Endothelial cell of umbilical vein (primary cell): Measurements from ENCODE around the gene C19orf33.

Source experiments
- EZH2 ChIP-seq: IDR thresholded peaks from 2 replicates; pipeline ENCODE4 v1.6.1; 2012; ENCODE audit warnings: borderline replicate concordance, low read depth, mild to moderate bottlenecking, moderate library complexity, low read length, inconsistent platforms; ENCODE audit not compliant: severe bottlenecking
- POLR2A ChIP-seq: IDR thresholded peaks from 2 replicates; pipeline ENCODE4 v1.6.1; 2012; ENCODE audit warnings: low read depth, mild to moderate bottlenecking, control low read depth, low read length
- TF ChIP-seq, protein P1 (sequence below), 2 donors: IDR thresholded peaks; 1 replicate in 1 of 2; 2 replicates in 1 of 2; pipeline ENCODE4 v1.5.1; 2011; ENCODE audit warnings: low read length in 2 of 2, mild to moderate bottlenecking in 2 of 2, moderate library complexity in 2 of 2, control low read depth in 1 of 2, inconsistent platforms in 1 of 2, low read depth in 1 of 2; ENCODE audit not compliant: insufficient read depth in 1 of 2; ENCODE audit errors: extremely low read depth in 1 of 2
- TF ChIP-seq, protein P2 (sequence below): IDR thresholded peaks from 2 replicates; pipeline ENCODE4 v1.6.1; 2011; ENCODE audit not compliant: insufficient read depth, insufficient read length

DNA sequence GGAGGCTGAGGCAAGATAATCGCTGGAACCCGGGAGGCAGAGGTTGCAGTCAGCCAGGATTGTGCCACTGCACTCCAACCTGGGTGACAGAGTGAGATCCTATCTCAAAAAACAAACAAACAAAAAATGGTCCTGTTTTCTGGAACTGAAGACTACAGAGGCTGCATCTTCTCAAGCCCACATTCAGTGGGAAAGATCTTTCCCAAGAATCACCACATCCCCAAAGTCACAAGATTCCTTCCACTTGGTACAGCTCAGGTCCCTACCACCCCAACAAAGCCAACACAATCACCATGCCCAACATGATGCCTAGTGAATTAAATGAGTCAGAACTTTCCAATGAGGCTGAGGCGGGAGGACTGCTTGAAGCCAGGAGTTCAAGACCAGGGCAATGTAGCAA is 46.8 kb downstream of the C19orf33 start:
- TF ChIP-seq POLR2A (no peak), EZH2 (no peak)
- TF ChIP-seq, protein P1, sequence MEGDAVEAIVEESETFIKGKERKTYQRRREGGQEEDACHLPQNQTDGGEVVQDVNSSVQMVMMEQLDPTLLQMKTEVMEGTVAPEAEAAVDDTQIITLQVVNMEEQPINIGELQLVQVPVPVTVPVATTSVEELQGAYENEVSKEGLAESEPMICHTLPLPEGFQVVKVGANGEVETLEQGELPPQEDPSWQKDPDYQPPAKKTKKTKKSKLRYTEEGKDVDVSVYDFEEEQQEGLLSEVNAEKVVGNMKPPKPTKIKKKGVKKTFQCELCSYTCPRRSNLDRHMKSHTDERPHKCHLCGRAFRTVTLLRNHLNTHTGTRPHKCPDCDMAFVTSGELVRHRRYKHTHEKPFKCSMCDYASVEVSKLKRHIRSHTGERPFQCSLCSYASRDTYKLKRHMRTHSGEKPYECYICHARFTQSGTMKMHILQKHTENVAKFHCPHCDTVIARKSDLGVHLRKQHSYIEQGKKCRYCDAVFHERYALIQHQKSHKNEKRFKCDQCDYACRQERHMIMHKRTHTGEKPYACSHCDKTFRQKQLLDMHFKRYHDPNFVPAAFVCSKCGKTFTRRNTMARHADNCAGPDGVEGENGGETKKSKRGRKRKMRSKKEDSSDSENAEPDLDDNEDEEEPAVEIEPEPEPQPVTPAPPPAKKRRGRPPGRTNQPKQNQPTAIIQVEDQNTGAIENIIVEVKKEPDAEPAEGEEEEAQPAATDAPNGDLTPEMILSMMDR (IDR thresholded peaks at IDR 0.05; ENCODE audit: extremely low read depth in 1 of 2, insufficient read depth in 1 of 2, low read depth in 1 of 2, low read length in 2 of 2), result no peak
- TF ChIP-seq, protein P2, sequence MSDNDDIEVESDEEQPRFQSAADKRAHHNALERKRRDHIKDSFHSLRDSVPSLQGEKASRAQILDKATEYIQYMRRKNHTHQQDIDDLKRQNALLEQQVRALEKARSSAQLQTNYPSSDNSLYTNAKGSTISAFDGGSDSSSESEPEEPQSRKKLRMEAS, result no peak
